HepG2 (cell line): ENCODE results near the gene HEATR1. TPM values are rescaled to one million over a fixed set of nuclear protein-coding genes. Genes with fewer than 3 reads are reported as not detected.

Experiments
- ARNT2 ChIP-seq: sonication (generic); formaldehyde crosslinking; IDR thresholded peaks from 2 replicates; pipeline ENCODE4 v1.8.0; 2022; ENCODE audit warnings: mild to moderate bottlenecking, low read depth, missing genetic modification reagents, moderate library complexity
- ATF7-NPFF ChIP-seq: sonication (generic); formaldehyde crosslinking; IDR thresholded peaks from 2 replicates; pipeline ENCODE4 v1.8.1; 2023; ENCODE audit warnings: mild to moderate bottlenecking, low read depth, missing genetic modification reagents, moderate library complexity
- BORCS8-MEF2B ChIP-seq: sonication (generic); formaldehyde crosslinking; IDR thresholded peaks from 2 replicates; pipeline ENCODE4 v1.8.0; 2022; ENCODE audit warnings: mild to moderate bottlenecking, missing genetic modification reagents
- GATA4 ChIP-seq: sonication (generic); IDR thresholded peaks from 2 replicates; pipeline ENCODE4 v1.6.1; 2016; ENCODE audit warnings: antibody characterized with exemption, low read depth, borderline replicate concordance
- KLF6 ChIP-seq: IDR thresholded peaks from 2 replicates; pipeline ENCODE4 v1.8.0; 2016; ENCODE audit warnings: missing biosample characterization, missing genetic modification reagents
- MAF1 ChIP-seq: sonication (generic); formaldehyde crosslinking; IDR thresholded peaks from 2 replicates; pipeline ENCODE4 v1.5.0; 2020; ENCODE audit warnings: missing genetic modification reagents, borderline replicate concordance
- NONO ChIP-seq, 2 experiments: fragments of 450-650 bp in 1 of 2; sonication (generic) in 1 of 2; formaldehyde crosslinking in 1 of 2; IDR thresholded peaks in 1 of 2; conservative IDR thresholded peaks in 1 of 2; 2 replicates each; pipeline versions ENCODE4 v1.6.1 to v1.8.0; 2017 to 2022; ENCODE audit warnings: mild to moderate bottlenecking in 1 of 2, missing genetic modification reagents in 1 of 2, moderate library complexity in 1 of 2
- NR3C1 ChIP-seq: sonication (generic); formaldehyde crosslinking; IDR thresholded peaks from 2 replicates; pipeline ENCODE4 v1.4.0; 2020; ENCODE audit warnings: missing genetic modification reagents
- PRPF4 ChIP-seq: fragments of 200-400 bp; formaldehyde crosslinking; IDR thresholded peaks from 2 replicates; pipeline ENCODE4 v1.6.1; 2016; ENCODE audit warnings: low read length, low read depth; ENCODE audit not compliant: poor library complexity, severe bottlenecking
- RORA ChIP-seq: sonication (generic); formaldehyde crosslinking; IDR thresholded peaks from 2 replicates; pipeline ENCODE4 v1.5.0; 2020; ENCODE audit warnings: mild to moderate bottlenecking, missing genetic modification reagents, moderate library complexity
- SKI ChIP-seq: fragments of 450-650 bp; IDR thresholded peaks from one replicate; pipeline ENCODE4 v1.6.1; 2018; ENCODE audit warnings: mild to moderate bottlenecking; ENCODE audit not compliant: partially characterized antibody
- SMC3 ChIP-seq: IDR thresholded peaks from 2 replicates; pipeline ENCODE4 v1.6.1; 2011; ENCODE audit warnings: low read length, improper control_type of control experiment
- SNRNP70 ChIP-seq: fragments of 200-400 bp; formaldehyde crosslinking; IDR thresholded peaks from 2 replicates; pipeline ENCODE4 v1.6.1; 2017; ENCODE audit warnings: mild to moderate bottlenecking, low read depth, low read length, moderate library complexity
- YEATS4 ChIP-seq: sonication (generic); formaldehyde crosslinking; IDR thresholded peaks from 2 replicates; pipeline ENCODE4 v1.4.0; 2020; ENCODE audit warnings: missing genetic modification reagents, borderline replicate concordance
- ZFP37 ChIP-seq: sonication (generic); formaldehyde crosslinking; IDR thresholded peaks from 2 replicates; pipeline ENCODE4 v1.4.0; 2020; ENCODE audit warnings: missing genetic modification reagents, borderline replicate concordance
- ZFP41 ChIP-seq: sonication (generic); formaldehyde crosslinking; IDR thresholded peaks from 2 replicates; pipeline ENCODE4 v1.4.0; 2020; ENCODE audit warnings: mild to moderate bottlenecking, missing genetic modification reagents, borderline replicate concordance
- ZMYM4 ChIP-seq: sonication (generic); formaldehyde crosslinking; IDR thresholded peaks from 2 replicates; pipeline ENCODE4 v1.8.1; 2023; ENCODE audit warnings: mild to moderate bottlenecking, missing genetic modification reagents
- ZNF24 ChIP-seq: fragments of 450-650 bp; IDR thresholded peaks from 2 replicates; pipeline ENCODE4 v1.6.1; 2017; ENCODE audit warnings: antibody characterized with exemption, mild to moderate bottlenecking
- ZNF562 ChIP-seq: sonication (generic); formaldehyde crosslinking; IDR thresholded peaks from 2 replicates; pipeline ENCODE4 v1.8.0; 2022; ENCODE audit warnings: missing genetic modification reagents, borderline replicate concordance
- ZNF75D ChIP-seq: sonication (generic); formaldehyde crosslinking; IDR thresholded peaks from 2 replicates; pipeline ENCODE4 v1.8.1; 2023; ENCODE audit warnings: missing genetic modification reagents, mild to moderate bottlenecking, borderline replicate concordance
- ZNF780A ChIP-seq: sonication (generic); formaldehyde crosslinking; IDR thresholded peaks from 2 replicates; pipeline ENCODE4 v1.8.0; 2022; ENCODE audit warnings: mild to moderate bottlenecking, missing genetic modification reagents, moderate library complexity
- polyA plus RNA-seq, 8 experiments: library from polyadenylated mRNA; depleted of rRNA in 3 of 8; stranded (reverse) in 7 of 8; unstranded in 1 of 8; fragments of >200 nt; fragmentation: Illumina TruSeq in 4 of 8; extraction: Trizol in 4 of 8; gene quantifications; 2 replicates each; pipeline versions ENCODE4 v1.2.1 to v1.2.3, GENCODE V29; 2011 to 2016; ENCODE audit warnings: low read depth in 4 of 8, missing spikeins in 1 of 8, mixed read lengths in 1 of 8; ENCODE audit not compliant: insufficient read depth in 1 of 8
- total RNA-seq, 5 experiments: library from RNA; depleted of rRNA; stranded (reverse); fragments of >200 nt; fragmentation: Illumina TruSeq; extraction: Trizol; gene quantifications; 2 replicates each; pipeline ENCODE4 v1.2.3, GENCODE V29; 2016; ENCODE audit warnings: low read depth in 1 of 5
- TF ChIP-seq, protein P1 (sequence below): sonication (generic); formaldehyde crosslinking; IDR thresholded peaks from 2 replicates; pipeline ENCODE4 v1.4.0; 2020; ENCODE audit warnings: mild to moderate bottlenecking, missing genetic modification reagents
- TF ChIP-seq, protein P2 (sequence below): sonication (generic); formaldehyde crosslinking; IDR thresholded peaks from 2 replicates; pipeline ENCODE4 v1.4.0; 2020; ENCODE audit warnings: mild to moderate bottlenecking, low read depth, missing genetic modification reagents
- TF ChIP-seq, protein P3 (sequence below): sonication (generic); formaldehyde crosslinking; IDR thresholded peaks from 2 replicates; pipeline ENCODE4 v1.8.1; 2022; ENCODE audit warnings: mild to moderate bottlenecking, missing genetic modification reagents
- TF ChIP-seq, protein P4 (sequence below), 2 experiments: fragments of 450-650 bp in 1 of 2; sonication (generic) in 1 of 2; formaldehyde crosslinking; IDR thresholded peaks; 2 replicates each; pipeline versions ENCODE4 v1.5.0 to v1.8.0; 2020 to 2022; ENCODE audit warnings: mild to moderate bottlenecking in 1 of 2, missing genetic modification reagents in 1 of 2

HEATR1 gene
- total and polyA plus RNA-seq, 2 of the 13 experiments (the other 11 are each of a cell fraction or from before 2014, with no cell fraction given) = 10.2 to 45.8 TPM

DNA sequence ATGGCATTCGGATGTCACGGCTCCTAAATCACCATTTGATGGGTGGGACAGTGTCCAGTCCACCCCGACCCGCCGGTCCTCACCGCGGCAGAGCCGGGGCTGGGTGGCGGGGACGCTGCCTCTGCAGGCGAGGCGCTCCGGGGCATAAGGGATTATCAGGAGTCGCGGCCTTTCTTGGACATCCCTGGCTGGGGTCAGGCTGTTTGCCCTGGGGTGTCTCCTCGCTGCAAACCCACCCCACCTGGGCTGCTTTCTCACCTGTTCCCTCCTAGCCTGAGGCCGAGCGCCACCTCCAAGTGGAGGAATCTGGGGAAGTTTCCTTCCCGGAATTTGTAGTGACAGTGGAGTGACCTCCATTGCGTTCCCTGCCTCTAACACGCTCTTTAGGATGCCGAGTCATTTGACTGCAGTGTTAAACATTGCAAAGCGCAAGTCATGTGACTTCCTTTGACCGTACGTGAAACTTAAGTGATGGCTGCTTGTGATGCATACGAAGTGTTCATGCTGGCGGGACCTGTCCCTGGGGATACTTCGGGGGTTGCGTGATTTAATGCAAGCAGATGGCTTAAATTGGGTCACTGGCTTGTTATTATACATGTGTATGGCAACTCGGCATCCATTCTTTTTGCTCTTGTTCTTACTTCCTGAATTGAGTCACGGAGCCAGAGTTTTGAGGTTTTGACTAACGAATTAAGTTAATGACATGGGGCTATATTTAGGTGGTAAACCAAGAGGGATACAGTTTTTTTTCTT lies 80.0 kb downstream of the HEATR1 start (continued):
- TF ChIP-seq SKI = no peak
- TF ChIP-seq, protein P1, sequence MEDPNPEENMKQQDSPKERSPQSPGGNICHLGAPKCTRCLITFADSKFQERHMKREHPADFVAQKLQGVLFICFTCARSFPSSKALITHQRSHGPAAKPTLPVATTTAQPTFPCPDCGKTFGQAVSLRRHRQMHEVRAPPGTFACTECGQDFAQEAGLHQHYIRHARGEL (CRISPR knock-in tag) = no peak
- TF ChIP-seq, protein P2, sequence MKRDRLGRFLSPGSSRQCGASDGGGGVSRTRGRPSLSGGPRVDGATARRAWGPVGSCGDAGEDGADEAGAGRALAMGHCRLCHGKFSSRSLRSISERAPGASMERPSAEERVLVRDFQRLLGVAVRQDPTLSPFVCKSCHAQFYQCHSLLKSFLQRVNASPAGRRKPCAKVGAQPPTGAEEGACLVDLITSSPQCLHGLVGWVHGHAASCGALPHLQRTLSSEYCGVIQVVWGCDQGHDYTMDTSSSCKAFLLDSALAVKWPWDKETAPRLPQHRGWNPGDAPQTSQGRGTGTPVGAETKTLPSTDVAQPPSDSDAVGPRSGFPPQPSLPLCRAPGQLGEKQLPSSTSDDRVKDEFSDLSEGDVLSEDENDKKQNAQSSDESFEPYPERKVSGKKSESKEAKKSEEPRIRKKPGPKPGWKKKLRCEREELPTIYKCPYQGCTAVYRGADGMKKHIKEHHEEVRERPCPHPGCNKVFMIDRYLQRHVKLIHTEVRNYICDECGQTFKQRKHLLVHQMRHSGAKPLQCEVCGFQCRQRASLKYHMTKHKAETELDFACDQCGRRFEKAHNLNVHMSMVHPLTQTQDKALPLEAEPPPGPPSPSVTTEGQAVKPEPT (CRISPR knock-in tag) = no peak
- TF ChIP-seq GATA4 = no peak
- no peak for TF ChIP-seq ZFP41 (CRISPR knock-in tag)
- no peak for TF ChIP-seq BORCS8-MEF2B (CRISPR knock-in tag)
- TF ChIP-seq, protein P3, sequence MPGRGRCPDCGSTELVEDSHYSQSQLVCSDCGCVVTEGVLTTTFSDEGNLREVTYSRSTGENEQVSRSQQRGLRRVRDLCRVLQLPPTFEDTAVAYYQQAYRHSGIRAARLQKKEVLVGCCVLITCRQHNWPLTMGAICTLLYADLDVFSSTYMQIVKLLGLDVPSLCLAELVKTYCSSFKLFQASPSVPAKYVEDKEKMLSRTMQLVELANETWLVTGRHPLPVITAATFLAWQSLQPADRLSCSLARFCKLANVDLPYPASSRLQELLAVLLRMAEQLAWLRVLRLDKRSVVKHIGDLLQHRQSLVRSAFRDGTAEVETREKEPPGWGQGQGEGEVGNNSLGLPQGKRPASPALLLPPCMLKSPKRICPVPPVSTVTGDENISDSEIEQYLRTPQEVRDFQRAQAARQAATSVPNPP = no peak
- TF ChIP-seq YEATS4 (CRISPR knock-in tag) = peak; percentile 57; the same call in 1 of the 2 replicates
- TF ChIP-seq ATF7-NPFF (CRISPR knock-in tag) = no peak
- TF ChIP-seq ZFP37 (CRISPR knock-in tag) = no peak
- peak; percentile 17; the same call in 1 of the 2 replicates for TF ChIP-seq ZMYM4 (CRISPR knock-in tag)
- no peak for TF ChIP-seq ZNF24
- no peak for TF ChIP-seq RORA (CRISPR knock-in tag)
- no peak for TF ChIP-seq PRPF4
- no peak for TF ChIP-seq NONO (IDR thresholded peaks at IDR 0.05)
- TF ChIP-seq NONO (CRISPR knock-in tag; conservative IDR thresholded peaks at IDR 0.05) = peak; percentile 16; the same call in 1 of the 2 replicates
- no peak for TF ChIP-seq ZNF75D (CRISPR knock-in tag)
- no peak for TF ChIP-seq NR3C1 (CRISPR knock-in tag)
- TF ChIP-seq, protein P4, sequence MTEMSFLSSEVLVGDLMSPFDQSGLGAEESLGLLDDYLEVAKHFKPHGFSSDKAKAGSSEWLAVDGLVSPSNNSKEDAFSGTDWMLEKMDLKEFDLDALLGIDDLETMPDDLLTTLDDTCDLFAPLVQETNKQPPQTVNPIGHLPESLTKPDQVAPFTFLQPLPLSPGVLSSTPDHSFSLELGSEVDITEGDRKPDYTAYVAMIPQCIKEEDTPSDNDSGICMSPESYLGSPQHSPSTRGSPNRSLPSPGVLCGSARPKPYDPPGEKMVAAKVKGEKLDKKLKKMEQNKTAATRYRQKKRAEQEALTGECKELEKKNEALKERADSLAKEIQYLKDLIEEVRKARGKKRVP (CRISPR knock-in tag; IDR thresholded peaks at IDR 0.05) = peak in 1 of 2 experiments; percentile 58; a peak in 1 of 4 replicates
- no peak; the same call in 1 of the 2 replicates for TF ChIP-seq KLF6 (CRISPR knock-in tag)
- no peak for TF ChIP-seq SNRNP70
- TF ChIP-seq ZNF562 (CRISPR knock-in tag) = no peak
- no peak for TF ChIP-seq MAF1 (CRISPR knock-in tag)
- TF ChIP-seq ARNT2 (CRISPR knock-in tag) = no peak
- no peak for TF ChIP-seq ZNF780A (CRISPR knock-in tag)
- no peak for TF ChIP-seq SMC3
